HL-60/S4 treated with retinoic acid at 250 ng/mL for 4 days and 3 days (cell line): ENCODE results near the gene ANKRD12.

Source experiments
- in situ Hi-C: fragments of 300-500 bp; cut with MboI; formaldehyde crosslinking; loops from 2 replicates; pipeline ENCODE4 v1.7.0; 2022; ENCODE audit warnings: low sequenced_read_pairs

The ANKRD12 gene

GRCh38 chr18:9285604-9286003, 149.0 kb downstream of the ANKRD12 start:
- in situ Hi-C loops = no loop called here

GRCh38 chr18:9287036-9287435, 150.5 kb downstream of the ANKRD12 start:
- in situ Hi-C loops = no loop called here

- in situ Hi-C loops = no loop called here
These were observed 153.1 kb downstream of the ANKRD12 start for GRCh38 chr18:9289698-9290097.

DNA sequence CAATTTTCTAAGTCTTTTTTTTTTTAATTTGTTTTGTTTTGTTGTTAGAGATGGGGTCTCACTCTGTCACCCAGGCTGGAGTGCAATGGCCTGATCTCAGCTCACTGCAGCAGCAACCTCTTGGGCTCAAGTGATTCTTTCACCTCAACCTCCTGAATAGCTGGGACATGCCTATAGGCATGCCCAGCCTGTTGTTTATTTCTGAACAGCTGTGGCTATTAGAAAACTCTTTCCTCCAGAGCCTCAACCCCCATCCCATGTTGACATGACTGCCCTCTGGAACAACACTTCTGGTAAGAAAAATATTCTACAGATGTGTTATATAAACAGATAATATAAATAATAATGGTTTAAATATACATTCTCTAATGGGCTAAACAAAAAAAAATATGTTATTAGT, 153.6 kb downstream of the ANKRD12 start:
- in situ Hi-C loops = no loop called here

- in situ Hi-C loops = no loop called here
These were observed 155.5 kb downstream of the ANKRD12 start for GRCh38 chr18:9292047-9292446.

DNA sequence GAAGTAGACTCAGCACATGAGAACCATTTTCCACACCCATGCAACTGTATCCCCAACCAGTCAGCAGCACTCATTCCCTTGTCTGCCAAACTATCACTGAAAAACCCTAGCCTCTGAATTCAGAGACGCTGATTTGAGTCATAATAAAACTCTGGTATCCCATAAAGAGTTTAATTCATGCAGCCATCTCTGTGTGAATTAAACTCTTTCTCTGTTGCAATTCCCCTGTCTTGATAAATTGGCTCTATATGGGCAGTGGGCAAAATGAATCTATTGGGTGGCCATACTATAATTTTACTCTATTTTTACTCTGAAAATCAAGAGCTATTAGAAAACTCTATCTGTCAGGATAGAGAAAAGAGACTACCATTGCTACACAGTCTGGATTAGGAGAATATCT, 157.4 kb downstream of the ANKRD12 start:
- in situ Hi-C loops = no loop called here

- in situ Hi-C loops = no loop called here
These were observed 159.8 kb downstream of the ANKRD12 start for GRCh38 chr18:9296233-9297006.

DNA sequence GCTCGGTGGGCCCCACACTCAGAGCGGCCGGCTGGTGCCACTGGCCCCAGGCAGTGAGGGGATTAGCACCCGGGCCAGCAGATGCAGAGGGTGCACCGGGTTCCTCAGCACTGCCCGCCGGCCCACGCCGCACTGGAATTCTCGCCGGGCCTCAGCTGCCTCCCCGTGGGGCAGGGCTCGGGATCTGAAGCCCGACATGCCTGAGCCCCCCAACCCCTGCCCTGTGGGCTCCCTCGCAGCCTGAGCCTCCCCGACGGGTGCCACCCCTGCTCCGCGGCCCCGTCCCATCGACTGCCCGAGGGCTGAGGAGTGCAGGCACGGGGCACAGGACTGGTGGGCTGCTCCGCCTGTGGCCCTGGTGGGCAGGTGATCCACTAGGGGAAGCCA, 160.4 kb downstream of the ANKRD12 start:
- in situ Hi-C loops = no loop called here

- in situ Hi-C loops = no loop called here
These were observed 167.9 kb downstream of the ANKRD12 start for GRCh38 chr18:9304388-9305070.

DNA sequence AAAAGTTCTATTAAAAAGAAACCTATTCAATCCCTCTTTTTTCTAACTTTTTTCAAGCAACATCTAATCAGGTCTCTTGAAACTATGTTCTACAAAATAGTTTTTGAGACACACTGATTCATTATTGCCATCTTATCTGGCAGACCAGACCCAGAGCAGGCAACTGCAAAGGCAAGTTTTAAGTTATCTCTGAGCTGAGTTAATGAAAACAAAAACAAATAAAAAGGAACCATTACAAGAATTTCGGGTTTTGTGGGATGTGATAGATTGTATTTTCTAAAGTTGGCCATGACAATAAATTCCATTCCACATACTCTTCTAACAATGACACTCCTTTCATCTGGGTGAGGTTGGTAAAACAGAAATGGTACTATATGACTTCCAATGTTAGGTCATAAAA, 182.8 kb downstream of the ANKRD12 start:
- in situ Hi-C loops = no loop called here

DNA sequence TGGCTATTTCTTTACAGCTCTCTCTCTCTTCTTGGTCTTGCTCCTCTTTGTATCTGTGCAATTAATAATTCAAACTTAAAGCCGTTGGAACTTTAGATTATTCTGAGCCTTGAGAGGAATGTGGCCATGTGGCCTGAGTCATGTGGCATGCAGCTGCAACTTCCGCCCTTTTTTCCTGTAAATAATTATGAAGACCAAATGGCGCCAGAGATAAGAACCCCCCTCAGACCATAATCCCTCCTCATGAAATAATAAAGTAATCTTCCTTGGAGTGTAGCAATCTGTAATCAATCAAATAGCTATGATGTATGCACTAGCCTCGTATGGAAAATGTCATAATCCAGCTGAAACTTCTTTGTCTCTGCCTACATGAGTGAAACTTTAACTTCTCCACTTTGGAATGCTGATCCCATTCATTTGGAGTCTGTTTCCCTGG, 184.5 kb downstream of the ANKRD12 start:
- in situ Hi-C loops = no loop called here

- in situ Hi-C loops = no loop called here
These were observed 185.2 kb downstream of the ANKRD12 start for GRCh38 chr18:9321736-9322135.

- in situ Hi-C loops = no loop called here
These were observed 186.2 kb downstream of the ANKRD12 start for GRCh38 chr18:9322744-9323143.

GRCh38 chr18:9323750-9324445, 187.3 kb downstream of the ANKRD12 start:
- in situ Hi-C loops = no loop called here

GRCh38 chr18:9325716-9326115, 189.1 kb downstream of the ANKRD12 start:
- in situ Hi-C loops = no loop called here

GRCh38 chr18:9328776-9329175, 192.2 kb downstream of the ANKRD12 start:
- in situ Hi-C loops = no loop called here

DNA sequence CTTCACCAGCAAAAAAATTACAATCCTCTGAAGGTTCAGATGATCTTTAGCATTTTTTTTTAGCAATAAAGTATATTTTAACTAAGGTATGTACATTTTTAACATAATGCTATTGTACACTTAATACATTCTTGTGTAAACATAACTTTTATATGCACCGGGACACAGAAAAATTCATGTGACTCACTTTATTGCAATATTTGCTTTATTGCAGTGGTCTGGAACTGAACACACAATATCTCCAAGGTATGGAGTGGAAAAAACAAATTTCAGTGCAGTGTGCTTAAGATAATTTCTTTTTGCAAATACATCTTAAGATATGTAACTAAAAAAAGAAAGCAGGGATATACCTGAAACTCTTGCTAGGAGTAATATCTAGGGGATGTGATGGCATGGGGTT, 192.9 kb downstream of the ANKRD12 start:
- in situ Hi-C loops = no loop called here

DNA sequence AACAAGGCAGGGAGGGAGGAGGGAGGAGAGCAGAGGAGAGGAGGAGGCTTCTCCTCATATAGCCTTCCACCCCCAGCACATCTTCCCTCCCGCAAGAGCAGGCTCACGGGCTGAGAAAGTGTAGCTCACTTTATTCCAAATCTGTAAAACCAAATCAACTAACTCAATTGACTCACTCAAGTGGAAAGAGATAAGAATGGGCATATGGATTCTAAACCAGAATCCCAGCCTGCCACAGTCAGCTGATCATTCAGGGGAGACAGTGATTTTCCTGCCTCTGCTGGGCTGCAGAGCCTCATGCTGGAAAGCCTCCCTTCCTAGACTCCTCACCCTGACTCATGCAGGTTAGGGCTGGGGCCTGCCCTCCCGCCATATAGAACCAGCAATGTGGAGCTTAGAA, 193.8 kb downstream of the ANKRD12 start:
- in situ Hi-C loops = no loop called here

DNA sequence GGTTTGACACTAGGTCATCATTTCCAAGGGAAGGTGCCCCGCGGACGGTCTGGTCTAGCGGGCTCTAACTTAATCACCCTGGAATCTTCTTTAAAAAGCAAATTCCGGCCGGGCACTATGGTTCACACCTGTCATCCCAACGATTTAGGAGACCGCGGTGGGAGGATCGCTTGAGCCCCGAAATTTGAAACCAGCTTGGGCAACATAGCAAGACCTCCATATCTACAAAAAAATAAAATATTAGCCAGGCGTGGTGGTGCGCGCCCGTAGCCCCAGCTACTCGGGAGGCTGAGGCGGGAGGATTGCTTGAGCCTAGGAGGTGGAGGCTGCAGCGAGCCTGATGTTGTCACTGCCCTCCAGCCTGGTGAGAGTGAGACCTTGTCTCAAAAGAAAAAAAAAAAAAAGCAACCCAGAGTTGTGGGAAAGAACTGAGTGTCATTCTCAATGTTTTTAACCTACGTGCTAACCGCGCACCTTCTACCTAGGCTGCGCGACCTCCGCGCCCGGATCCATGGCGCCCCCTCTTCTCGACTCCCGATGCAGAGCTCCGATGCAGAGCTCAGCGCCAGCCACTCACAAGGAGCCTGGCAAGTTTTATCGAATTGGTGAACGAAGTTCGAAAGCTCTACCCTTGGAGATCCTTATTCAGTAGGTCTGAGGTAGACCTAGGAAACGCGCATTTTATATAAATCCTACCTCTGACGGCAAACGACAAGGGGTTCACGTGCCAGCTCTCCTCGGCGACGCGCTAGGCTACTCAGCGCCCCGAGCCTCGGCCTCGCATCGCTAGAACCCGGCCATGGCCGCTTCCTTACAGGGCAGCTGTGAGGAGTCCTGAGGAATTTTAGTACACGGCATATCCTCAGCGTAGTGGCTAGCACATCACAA, 197.1 kb downstream of the ANKRD12 start:
- in situ Hi-C loops = no loop called here

DNA sequence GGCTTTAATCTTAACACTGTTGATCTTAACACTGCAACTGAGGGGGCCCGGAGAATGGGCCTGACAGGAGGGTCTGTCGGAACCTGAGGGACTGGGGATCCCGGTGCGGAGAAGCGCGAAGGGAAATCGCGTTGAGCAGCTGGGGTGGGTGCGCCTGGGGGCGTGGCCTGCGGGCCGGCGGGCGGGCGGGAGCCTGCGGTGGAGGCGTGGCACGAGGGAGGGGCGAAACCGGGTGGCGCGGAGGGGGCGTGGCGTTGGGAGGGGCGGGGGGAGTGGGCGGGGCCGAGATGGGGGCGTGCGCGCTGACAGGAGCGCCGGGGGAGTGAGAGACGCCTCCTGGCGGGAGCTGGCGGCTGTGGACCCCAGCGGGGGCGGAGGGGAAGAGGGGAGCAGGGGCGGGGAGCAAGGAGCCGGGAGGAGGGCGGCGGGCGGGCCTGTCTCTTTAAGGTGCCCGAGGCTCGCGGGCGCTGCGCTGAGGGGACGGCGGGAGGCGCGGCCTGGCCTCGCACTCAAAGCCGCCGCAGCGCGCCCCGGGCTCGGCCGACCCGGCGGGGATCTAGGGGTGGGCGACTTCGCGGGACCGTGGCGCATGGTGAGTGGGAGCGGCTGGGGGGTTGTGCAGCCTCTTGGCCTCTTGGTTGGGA, 197.9 kb downstream of the ANKRD12 start, which contains the start of gene TWSG1:
Gene TWSG1, plus strand, starts transcription at position 445 of the 644 bp plus-strand sequence. CDS start 2,457 bp downstream, outside the sequence.
- in situ Hi-C loops = no loop called here
